ENCODE data around the gene UNC79.

DNA sequence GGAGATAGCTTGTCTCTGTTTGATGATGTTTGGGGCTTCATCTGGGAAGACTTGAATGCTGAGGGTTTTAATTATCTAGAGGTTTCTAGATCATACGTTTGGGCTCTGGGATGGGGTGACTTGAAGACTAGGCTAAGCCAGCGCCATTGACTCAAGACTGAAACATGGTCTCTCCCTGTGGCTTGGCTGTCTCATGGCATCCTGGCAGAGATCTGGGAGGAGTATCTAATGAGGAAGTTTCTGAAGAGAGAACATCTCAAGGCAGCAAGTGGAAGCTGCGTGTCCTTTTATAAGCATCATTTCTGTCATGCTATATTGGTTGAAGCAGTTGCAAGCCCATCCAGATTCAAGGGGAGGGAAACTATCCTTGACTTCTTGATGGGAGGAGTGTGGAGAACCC, 104.8 kb downstream of the UNC79 start:
- TF ChIP-seq EZH2 (IDR thresholded peaks at IDR 0.05; ENCODE audit: insufficient read depth, poor library complexity, severe bottlenecking): no peak
- TF ChIP-seq EZH2phosphoT487 (IDR thresholded peaks at IDR 0.05; ENCODE audit: insufficient read depth, low read depth): no peak
